VCaP (cell line): Measurements from ENCODE around the gene FABP7.

Experiments
- H3K27ac ChIP-seq: fragments of 450-650 bp; 2 replicates; pipeline ENCODE4 v1.5.1; 2017
- CTCF ChIP-seq: fragments of 450-650 bp; conservative IDR thresholded peaks from 2 replicates; pipeline ENCODE4 v1.5.1; 2017; ENCODE audit warnings: mild to moderate bottlenecking, moderate library complexity

The FABP7 gene

GRCh38 chr6:122780114-122780513 is 598 bp downstream of the FABP7 start:
- no peak for TF ChIP-seq CTCF
- H3K27ac ChIP-seq, result no peak overlapping the region

DNA sequence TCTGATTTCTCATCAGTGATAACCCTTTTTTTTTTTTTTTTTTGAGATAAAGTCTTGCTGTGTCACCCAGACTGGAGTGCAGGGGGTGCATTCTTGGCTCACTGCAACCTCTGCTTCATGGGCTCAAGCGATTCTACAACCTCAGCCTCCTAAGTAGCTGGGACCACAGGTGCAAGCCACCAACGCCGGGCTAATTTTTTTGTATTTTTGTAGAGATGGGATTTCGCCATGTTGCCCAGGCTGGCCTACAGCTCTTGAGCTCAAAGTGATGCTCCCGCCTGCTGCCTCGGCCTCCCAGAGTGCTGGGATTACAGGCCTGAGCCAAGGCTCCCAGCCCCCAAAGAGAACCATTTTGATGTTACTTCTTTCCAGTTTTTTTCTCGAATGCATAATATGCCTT is 2.2 kb downstream of the FABP7 start:
- H3K27ac ChIP-seq, result no peak overlapping the region
- no peak for TF ChIP-seq CTCF

GRCh38 chr6:122783401-122783800 is 3.9 kb downstream of the FABP7 start:
- no peak overlapping the region for H3K27ac ChIP-seq
- no peak for TF ChIP-seq CTCF

- no peak overlapping the region for H3K27ac ChIP-seq
- TF ChIP-seq CTCF, result no peak
Measured at GRCh38 chr6:122785891-122786290, 6.4 kb downstream of the FABP7 start.

GRCh38 chr6:122787721-122788120 is 8.2 kb downstream of the FABP7 start:
- no peak for TF ChIP-seq CTCF

DNA sequence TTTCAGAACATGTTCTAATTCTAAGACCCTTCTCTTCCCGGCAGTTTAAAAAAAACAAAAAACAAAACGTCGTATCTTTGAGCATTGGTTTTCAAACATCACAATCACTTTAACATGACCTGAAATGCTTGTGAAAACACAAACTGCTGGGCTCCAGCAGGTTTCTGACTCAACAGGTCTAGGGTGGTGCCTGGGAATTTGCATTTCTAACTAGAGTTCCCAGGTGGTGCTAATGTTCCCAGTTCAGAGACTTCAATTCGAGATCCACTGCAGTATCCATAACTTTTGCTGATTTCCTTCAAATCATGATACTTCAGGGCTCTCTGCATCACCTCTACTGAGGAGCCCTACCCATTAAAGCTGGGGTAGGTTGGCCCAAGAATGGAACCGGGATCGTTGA is 8.7 kb downstream of the FABP7 start:
- peak overlapping the region; percentile 97 for H3K27ac ChIP-seq
- no peak for TF ChIP-seq CTCF

More at GRCh38 chr6:122787721-122788120, 8.2 kb downstream of the FABP7 start:
- peak overlapping the region; percentile 97 for H3K27ac ChIP-seq

DNA sequence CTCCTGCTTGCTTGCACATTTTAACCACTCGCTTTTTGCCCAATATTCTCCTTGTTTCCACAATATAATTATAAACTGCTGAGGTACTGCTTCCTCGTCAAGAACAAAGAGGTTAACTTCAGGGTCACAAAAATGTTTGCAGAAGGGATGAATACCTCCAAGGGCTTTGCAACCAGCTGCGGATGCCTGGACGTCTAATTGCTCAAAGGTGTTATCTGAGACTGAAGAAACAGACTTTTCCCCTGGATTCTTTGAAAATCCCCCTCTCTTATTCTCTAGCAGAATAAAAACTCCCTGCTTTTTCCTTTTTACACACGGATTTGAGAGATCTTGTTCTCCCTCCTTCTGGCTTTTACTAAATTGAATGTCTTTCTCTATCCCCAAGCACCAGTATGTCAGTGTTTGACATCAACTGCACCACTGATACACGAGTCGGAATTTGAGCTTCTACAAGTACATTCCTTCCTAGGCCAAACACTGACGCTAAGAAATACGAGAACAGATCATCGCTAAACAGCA is 9.2 kb downstream of the FABP7 start:
- H3K27ac ChIP-seq, result peak overlapping the region; percentile 97
- TF ChIP-seq CTCF, result no peak
